Left kidney (tissue), 2 donors: ENCODE data around the gene MVB12A. TPM values are rescaled to one million over a fixed set of nuclear protein-coding genes. Genes with fewer than 3 reads are reported as not detected.

ENCODE experiments used
- DNase-seq: peaks from one replicate; pipeline ENCODE4 v3.0.0-alpha.2; 2013
- polyA plus RNA-seq: library from polyadenylated mRNA; unstranded; fragments of 120-200 nt; gene quantifications from one replicate; pipeline ENCODE4 v1.2.1, GENCODE V29; 2013; ENCODE audit not compliant: insufficient read length

The MVB12A gene
- polyA plus RNA-seq, 1 donor, result 50.5 TPM

DNA sequence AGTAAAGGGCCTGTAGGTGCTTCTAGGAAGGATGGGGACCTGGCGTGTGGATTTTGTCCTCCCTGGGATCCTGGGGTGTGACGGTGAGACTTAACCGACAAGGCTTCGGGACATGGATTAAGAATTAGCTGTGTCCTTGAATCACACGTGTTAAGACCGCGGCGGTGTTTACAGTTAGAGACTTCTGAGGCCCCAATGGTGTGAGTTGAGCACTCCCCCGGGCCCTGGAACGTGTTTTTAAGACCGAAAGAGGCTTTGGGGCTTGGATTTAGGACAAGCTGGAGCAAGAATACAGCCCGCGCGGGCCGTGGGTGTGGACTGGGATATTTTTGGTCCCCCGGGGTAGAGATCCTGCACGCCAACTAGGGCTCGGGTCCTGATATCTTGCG is 49.2 kb downstream of the MVB12A start:
- peak; percentile 32 for DNase-seq

DNA sequence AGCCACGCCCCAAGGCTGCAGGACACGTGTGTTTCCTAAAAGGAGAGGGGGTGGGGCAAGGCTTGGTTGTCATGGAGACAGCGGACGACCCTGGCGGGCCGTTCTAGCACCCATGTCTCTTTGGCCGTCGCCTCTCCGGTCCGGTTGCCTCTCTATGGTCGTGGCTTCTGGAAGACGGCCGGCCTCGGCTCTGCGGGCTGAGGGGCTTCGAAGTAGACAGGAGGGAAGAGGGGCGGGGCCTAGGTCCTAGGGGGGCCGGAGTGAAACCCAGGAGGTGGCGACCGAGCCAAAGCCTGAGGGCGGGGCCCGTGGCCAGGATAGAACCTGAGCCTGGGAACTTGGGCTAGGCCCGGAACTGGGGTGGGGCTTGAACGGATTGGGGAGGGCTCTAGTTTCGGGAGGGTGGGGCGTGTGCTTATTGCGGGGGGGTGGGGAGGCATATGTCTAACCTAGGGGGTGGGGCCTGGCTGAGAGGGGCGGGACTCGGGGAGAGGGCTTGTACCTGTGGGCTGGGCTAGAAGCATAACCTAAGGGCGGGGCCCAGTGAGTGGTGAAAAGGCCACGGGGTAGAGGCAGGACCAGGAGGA is 49.7 kb downstream of the MVB12A start:
- peak; percentile 88 for DNase-seq

DNA sequence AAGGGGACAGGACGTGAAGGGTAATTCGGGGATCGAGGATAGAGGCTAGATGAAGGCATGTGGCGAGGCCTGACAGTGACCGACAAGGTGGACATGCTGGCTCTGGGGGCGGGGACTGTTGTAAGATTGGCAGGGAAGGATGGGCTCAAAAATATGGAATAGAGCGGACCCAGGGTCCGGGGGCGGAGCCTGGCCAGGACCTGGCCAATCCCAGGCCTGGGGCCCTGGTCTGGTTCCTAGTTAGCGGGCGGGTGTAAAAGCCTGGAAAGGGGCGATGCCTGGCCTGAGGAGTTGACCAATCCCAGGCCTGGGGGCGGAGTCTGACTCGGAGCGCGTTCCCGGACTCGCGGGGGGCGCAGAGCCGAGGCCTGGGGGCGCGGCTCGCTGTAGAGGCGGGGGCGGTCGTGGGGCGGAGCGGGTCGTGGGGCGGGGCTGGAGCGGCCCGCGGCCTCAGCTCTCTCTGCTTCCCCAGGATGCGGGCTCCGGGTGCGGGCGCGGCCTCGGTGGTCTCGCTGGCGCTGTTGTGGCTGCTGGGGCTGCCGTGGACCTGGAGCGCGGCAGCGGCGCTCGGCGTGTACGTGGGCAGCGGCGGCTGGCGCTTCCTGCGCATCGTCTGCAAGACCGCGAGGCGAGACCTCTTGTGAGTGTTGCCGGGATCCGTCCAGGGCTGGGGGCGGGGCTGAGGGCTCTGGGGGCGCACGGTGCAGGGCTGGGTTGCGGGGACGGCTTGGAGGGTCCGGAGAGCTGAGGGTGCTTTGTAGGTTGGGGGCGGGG is 50.4 kb downstream of the MVB12A start, which contains the start of gene SLC27A1:
SLC27A1 (plus strand) TSS at position 457 of the 774 bp plus-strand sequence; CDS start at position 474, 17 bp downstream.
- peak; percentile 99 for DNase-seq

DNA sequence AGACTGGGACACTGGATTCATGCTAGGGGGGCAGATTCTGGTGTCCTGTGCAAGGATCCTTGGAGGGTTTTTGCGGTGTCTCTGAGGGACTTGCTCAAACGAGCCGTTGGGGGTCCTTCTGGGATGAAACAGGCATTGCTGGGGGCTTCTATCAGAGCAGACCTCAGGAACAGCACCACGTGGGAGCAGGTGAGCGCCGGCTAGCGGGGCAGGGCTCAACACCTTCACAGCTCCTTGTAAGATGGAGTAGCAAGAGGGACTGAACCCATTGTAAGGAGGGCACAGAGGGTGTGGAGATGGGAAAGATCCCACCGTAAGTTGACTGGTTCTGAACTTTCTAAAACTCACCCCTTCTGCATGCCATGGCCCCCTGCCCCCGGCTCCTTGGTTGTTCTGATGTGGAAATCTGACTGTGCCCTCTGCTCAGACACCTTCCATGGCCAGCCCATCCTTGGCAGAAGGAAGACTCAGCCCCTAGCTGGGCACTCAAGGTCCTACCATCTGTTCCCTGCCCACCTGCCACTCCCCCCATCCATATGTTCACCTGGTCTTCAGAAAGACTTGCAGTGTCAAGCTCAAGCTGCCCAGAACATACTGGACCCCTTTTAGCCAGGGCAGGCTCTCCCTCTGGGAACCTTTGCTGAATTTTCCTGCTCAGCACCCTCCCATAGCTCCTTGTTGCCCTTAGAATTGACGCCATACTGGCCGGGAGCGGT is 51.7 kb downstream of the MVB12A start:
- no peak for DNase-seq

GRCh38 chr19:17473041-17473440 is 53.2 kb downstream of the MVB12A start:
- DNase-seq, result no peak

Other genes starting within 250 kb of the MVB12A start
- 25.1 TPM for gene USE1, start 204.7 kb upstream of the MVB12A start, polyA plus RNA-seq
- 18.4 TPM for gene OCEL1, start 193.8 kb upstream of the MVB12A start, polyA plus RNA-seq
- gene NR2F6, start 174.1 kb upstream of the MVB12A start, polyA plus RNA-seq, result 33.4 TPM
- 5.4 TPM for gene USHBP1, start 155.3 kb upstream of the MVB12A start, polyA plus RNA-seq
- gene BABAM1, start 152.6 kb upstream of the MVB12A start, polyA plus RNA-seq, result 98.8 TPM
- gene ANKLE1, start 138.1 kb upstream of the MVB12A start, polyA plus RNA-seq, result 1.5 TPM
- gene ABHD8, start 116.6 kb upstream of the MVB12A start, polyA plus RNA-seq, result 7.2 TPM
- 43.5 TPM for gene MRPL34, start 114.2 kb upstream of the MVB12A start, polyA plus RNA-seq
- gene DDA1, start 110.5 kb upstream of the MVB12A start, polyA plus RNA-seq, result 29.3 TPM
- gene ANO8, start 85.2 kb upstream of the MVB12A start, polyA plus RNA-seq, result 13.3 TPM
- 25.1 TPM for gene GTPBP3, start 82.5 kb upstream of the MVB12A start, polyA plus RNA-seq
- 123 TPM for gene PLVAP, start 42.7 kb upstream of the MVB12A start, polyA plus RNA-seq
- gene CCDC194, start 25.9 kb upstream of the MVB12A start, polyA plus RNA-seq, result 4.5 TPM
- gene BST2, start 14.4 kb upstream of the MVB12A start, polyA plus RNA-seq, result 104 TPM
- gene TMEM221, start 28.6 kb downstream of the MVB12A start, polyA plus RNA-seq, result 2.9 TPM
- 0.35 TPM for gene NXNL1, start 40.9 kb downstream of the MVB12A start, polyA plus RNA-seq
- gene SLC27A1, start 50.5 kb downstream of the MVB12A start, polyA plus RNA-seq, result 13.9 TPM
- gene PGLS, start 91.6 kb downstream of the MVB12A start, polyA plus RNA-seq, result 54.6 TPM
- gene COLGALT1, start 135.6 kb downstream of the MVB12A start, polyA plus RNA-seq, result 51.0 TPM